GM12873 (cell line): ENCODE measurements around the gene DNAJC11.

Experiments
- TF ChIP-seq, protein P1 (sequence below): IDR thresholded peaks from 2 replicates; pipeline ENCODE4 v1.5.1; 2012; ENCODE audit warnings: low read depth, mild to moderate bottlenecking, moderate library complexity, low read length, control low read depth; ENCODE audit not compliant: insufficient read depth; ENCODE audit errors: missing control alignments

Gene DNAJC11

DNA sequence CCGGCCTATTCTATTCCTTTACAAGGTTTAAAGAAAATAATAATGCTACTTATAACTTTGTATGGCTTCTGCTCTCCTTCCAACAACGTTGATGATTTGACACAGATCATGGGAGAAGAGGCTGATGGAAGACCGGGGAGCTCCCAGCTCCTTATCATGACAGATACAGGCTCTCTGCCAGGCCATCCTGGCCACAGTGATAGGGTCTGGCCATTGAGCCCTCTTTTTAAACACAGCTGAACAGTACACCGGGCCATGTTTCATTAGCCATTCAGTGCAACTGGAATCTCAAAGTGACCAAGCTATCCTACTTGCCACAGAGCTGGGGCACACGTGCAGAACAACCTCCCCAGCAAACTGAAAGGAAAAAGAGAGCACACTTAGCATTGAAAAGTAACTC is 34.9 kb downstream of the DNAJC11 start:
- TF ChIP-seq, protein P1, sequence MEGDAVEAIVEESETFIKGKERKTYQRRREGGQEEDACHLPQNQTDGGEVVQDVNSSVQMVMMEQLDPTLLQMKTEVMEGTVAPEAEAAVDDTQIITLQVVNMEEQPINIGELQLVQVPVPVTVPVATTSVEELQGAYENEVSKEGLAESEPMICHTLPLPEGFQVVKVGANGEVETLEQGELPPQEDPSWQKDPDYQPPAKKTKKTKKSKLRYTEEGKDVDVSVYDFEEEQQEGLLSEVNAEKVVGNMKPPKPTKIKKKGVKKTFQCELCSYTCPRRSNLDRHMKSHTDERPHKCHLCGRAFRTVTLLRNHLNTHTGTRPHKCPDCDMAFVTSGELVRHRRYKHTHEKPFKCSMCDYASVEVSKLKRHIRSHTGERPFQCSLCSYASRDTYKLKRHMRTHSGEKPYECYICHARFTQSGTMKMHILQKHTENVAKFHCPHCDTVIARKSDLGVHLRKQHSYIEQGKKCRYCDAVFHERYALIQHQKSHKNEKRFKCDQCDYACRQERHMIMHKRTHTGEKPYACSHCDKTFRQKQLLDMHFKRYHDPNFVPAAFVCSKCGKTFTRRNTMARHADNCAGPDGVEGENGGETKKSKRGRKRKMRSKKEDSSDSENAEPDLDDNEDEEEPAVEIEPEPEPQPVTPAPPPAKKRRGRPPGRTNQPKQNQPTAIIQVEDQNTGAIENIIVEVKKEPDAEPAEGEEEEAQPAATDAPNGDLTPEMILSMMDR = no peak

DNA sequence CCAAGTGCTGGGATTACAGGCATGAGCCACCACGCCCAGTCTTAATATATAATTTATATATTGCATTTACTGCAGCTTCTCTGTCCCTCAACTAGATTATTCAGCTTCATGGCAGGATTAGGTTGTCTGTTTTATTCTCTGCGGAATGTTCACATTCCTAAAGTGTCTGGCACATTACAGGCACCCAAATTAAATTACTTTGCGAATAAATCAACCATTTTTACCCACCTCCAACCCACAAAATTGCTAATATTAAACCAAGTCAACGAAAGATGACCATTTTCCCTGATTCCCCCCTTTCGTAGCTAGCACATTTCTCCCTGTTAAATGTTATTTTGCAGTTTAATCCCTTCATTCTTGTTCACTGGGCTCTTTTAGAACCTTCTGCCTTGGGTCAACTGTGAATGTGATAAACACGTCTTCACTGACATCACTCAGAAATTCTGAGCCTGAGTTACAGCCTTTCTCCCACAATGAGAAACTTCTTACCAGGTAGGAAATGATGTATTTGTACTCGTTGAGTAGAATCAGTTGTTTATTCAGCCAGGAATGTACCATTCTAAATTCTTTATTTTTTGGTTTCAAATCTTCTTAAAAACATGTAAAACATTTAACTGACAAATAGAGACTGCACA is 41.1 kb downstream of the DNAJC11 start:
- TF ChIP-seq, protein P1 = no peak

DNA sequence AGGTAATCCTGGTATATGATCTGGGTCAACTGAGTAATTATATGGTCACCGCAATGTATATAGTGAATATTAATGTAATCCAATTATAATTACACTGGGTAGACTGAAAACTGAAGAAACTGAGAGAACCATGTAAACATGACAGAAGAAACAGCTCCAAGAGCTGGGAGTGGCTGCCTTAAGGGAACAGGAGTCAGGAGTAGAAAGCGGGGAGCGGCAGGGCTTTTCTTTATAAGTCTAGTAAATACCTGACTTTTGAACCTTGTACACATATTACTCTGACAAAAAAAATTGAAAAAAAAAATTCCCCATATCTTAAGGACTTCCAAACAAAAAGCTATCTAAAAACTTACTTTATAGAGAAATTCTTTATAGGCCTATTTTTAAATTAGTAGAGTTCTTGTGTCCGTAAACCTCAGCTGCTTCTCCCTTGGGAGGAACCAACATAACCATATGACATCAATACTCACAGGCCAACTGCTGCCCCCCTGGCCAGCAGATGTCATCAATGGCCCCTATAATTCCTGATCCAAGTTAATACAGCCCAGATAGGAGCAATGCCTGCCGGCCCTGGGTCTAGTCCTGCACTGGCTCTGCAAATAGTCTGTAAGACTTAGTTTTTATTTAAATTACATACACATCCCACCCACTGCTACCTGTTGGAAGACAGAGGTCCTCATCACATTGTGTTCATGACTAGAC is 43.1 kb downstream of the DNAJC11 start:
- TF ChIP-seq, protein P1 = no peak

DNA sequence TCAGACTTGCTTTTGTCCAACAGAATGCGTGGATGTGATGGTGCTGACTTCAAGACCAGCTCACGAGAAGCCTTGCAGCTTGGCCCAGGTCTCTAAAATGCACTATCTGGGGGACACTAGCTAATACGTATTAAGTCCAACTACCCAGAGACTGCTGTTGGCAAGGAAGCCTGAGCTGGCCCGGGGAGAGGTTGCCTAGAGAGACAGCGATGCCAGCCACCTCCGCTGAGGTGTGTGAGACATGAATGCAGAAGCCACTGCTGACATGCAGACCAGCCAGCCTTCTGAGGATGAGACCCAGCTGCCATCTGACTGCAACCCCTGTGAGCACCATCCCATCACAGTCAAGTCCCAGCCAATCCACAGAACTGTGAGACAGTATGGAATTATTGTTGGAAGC is 44.5 kb downstream of the DNAJC11 start:
- TF ChIP-seq, protein P1 = no peak

DNA sequence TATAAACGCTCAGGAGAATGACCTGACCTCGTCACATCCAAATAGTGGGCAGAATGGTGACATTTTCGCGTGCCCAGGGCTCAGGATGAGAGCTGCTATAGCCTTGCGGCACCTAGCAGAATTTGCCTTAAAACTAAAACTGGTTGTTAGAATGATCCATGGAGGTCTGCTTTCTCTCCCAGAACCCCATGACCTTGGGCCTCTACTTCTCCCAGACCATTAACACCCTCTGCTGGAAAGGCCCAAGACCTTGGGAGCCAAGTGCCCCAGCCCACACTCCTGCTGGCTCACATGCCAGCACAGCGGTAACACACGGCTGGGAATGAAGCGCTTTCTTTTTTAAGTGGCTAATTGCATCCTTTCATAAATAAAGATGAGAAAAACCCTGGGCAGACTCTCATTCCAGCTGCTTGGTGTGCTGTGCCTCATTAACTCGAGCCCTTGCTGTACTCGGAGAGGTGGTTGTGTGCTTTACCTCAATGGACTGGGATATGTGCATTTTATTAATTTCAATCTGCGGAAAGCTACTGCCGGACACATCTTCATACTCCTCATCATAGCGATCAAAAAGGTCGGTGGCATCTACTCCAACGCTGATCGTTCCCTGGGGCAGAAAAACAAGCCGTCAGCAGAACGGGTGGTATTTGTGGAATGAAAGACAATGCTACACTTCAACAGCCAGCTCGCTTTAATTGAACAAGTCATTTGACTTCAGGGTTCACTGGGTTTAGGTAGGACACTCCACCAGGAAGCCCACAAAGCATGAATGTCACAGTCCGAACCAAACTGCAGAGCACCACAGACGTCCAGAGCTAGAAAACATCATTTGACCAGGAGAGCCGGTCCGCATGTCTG is 48.0 kb downstream of the DNAJC11 start:
- TF ChIP-seq, protein P1 = no peak

DNA sequence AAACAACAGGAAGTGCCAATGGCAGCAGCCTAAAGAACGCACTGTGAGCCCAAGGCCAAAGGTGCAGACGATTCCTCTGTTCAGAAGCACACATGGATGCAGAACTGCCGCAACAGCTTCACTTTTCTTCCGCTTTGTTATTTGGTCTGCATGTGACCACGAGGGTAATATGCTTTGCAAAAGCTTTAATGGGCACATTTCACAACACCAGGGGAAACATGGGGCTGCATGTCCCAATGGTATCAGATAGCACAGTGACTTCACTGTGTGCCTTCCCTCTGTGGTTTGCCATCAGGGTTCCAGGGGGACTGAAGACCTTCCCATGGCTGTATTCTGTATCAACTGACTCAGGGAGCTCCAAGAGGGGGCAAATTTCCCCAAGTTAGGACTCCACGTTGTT is 48.6 kb downstream of the DNAJC11 start:
- TF ChIP-seq, protein P1 = no peak

DNA sequence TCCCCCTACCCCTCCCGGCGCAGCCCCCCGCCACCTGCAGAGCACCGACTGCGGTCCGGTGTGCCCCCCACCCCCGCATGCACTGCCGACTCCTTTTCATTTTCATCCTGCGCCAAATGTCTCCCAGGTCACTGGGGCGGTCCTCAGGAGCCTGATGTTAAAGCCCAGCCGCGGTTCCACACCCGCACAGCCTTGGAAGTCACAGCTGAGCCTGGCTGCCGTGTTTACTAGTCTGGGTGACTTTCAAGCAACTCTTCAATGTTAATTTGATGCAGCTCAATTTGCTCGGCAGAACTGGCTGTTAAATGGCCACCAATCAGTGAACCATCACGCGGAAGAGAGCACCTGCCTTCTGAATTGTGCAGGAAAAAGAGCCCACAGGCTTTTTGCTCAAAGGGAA is 49.7 kb downstream of the DNAJC11 start:
- TF ChIP-seq, protein P1 = no peak
